ENCODE measurements around the gene NAXE.
"Not testable (repeated sequence)": the region's sequence is repeated elsewhere in the genome, so short reads cannot be mapped to it uniquely, and the experiment has no call there.

The NAXE gene

DNA sequence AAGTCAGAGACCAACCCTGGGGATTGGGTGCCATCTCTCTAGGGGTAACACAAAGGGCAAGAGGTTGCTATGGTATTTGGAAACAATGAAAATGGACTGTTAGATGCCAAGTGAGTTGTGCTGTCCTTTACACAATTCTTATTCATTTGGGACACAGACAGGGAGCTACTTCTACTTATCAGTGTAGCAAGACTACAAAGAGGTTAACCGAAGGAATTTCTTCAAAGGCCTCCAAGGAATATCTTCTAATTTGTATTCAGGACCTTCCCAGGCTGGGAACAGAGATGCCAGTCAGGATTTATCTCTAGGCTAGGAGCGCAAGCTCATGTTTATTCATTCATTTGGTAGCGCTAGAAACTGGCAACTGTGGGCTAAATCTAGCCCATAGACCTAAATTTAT, 2.6 kb downstream of the NAXE start:
- no peak for DNase-seq

DNA sequence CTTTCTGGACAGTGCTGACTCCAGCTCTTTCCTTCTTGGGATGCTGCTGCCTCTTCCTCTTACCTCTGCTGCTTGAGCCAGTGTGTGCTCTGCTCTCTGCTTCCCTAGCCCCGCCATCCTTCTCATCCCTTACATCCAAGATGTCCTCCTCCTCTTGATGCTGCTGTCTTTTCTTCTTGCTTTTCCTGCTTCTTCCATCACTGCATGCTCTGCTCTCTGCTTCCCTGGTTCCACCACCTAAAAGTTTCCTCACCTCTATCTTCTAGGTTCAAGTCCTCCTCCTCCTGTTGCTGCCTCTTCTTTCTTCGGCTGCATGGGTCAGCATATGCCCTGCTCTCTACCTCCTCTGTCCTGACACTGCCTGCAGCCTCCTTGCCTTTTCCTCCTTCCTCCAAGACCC, 3.4 kb downstream of the NAXE start:
- no peak for DNase-seq

DNA sequence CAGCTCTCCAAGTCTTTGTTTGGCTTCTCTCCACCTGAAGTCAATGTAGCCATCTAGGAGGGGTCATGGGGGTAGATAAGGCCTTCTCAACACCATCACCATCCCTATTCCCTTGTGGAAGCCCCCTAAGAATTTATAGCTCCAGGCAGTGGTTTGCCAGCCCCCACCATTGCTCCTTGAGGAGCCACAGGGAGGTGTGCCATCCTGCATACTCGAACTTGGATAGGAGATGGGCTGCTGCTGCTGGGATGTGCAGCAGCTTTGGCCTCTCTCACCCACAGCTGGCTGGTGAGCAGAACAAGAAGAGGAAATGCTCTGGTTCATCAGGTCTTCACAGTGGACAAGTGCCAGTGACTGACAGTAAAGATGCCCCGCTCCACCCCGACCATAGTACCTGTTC, 4.8 kb downstream of the NAXE start:
- no peak for DNase-seq

DNA sequence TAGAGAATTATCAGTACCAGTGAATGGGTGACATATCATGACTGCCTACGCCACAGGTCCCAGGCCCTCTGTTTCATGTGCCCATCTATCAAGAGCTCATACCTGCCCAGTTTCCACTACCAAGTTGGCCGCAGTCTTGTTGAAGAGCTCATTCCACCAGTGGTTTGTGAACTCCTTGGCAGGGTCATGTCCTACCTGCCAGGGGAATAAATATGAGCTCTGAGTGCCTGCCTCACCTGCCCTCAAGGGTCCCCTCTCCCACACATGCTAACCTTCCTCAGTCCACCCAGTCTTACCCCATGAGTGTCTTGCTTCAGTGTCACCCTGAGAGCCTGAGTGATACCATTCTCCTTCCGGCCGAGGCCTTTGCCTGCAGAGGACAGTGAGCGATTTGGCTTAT, 6.5 kb downstream of the NAXE start:
- no peak for DNase-seq

DNA sequence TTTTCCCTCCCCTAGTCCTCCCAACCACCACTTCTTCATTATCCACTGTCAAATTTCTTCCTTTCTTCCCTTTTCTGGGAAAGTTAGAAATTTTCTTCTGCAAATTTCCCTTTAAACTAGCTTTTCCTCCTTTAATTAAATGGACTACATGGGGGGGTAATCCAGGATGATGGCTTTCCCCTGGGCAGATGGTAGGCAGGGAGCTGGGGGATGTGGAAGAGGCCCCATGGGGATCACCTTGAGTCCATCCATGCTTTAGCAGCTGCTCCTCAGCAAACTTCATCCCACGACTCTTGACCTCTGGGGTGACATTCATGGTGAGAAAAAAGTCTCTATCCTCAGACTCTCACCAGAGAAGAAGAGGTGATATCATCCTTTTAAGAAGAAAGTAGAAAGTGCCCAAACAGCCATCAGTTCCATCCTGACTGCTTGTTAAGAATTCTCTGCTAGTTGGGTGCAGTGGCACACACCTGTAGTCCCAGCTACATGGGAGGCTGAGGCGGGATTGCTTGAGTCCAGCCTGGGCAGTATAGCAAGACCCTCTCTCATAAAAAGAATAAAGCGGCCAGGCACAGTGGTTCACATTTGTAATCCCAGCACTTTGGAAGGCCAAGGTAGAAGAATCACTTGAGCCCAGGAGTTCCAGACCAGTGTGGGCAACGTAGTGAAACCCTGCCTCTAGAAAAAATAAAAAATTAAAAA, 7.3 kb downstream of the NAXE start:
- DNase-seq = no peak

DNA sequence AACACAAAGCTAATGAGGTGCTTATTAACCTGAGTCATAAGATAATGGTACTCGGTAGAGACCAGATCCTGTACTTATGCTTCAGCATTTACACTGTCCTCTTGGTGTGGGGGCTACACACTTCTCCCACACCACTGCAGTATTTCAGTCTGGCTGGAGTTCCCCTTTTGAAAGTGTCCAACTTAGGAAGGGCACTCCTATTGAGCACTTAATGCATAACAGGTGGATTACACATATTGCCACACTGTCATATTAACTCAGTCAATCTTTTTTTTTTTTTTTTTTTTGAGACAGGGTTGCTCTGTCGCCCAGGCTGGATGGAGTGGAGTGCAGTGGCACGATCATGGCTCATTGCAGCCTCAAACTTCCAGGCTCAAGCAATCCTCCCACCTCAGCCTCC, 8.2 kb downstream of the NAXE start:
- DNase-seq = peak; percentile 86

DNA sequence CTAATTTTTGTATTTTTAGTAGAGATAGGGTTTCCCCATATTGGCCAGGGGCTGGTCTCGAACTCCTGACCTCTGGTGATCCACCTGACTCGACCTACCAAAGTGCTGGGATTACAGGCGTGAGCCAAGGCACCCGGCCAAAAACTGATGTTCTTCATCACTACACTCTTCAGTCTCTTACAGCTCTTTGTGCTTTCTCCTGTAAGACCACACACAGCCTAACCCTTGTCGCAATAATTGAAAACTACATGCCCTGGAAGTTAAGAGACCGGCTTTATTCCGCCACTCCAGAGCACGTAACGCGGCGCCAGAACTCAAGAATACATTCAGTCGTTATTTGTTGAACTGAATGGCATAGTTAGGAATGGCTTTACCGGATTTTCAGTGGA, 9.2 kb downstream of the NAXE start:
- no peak for DNase-seq

DNA sequence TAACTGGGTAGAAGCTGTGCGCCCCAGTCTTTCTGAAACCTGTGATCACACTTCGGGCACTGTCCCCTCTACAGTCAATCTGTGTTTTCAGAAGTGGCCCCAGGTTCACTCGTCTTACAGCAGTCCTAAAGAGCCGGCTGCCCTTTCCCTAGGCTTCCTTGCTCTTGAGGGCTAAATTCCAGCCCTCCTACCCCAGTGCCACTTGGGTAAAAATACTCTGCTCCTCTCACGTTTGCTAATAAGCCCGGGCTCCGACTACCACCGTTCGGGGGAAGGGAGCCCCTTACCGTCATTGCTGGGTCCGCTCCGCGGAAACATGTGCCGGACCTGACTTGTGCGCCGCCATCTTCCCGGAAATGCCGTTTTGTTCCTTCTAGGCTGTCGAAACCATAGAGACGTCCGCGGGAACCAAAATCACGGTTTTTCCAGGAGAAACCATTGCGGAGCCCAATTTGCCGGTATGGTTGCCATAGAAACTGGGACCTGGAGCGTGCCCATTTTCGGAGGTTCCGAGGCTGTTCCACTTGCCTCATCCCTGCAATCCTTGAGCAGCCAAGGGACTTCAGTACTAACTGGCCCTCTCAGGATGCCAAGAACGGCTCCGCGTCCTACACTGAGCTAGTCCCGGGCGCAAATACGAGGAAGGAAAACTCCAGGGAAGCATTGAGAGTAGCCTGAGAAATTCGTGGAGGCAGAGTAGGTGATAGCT, 9.7 kb downstream of the NAXE start, which contains the start of gene GPATCH4:
GPATCH4 (minus strand) TSS at position 358 of the 709 bp plus-strand sequence.
- DNase-seq = peak; percentile 91

DNA sequence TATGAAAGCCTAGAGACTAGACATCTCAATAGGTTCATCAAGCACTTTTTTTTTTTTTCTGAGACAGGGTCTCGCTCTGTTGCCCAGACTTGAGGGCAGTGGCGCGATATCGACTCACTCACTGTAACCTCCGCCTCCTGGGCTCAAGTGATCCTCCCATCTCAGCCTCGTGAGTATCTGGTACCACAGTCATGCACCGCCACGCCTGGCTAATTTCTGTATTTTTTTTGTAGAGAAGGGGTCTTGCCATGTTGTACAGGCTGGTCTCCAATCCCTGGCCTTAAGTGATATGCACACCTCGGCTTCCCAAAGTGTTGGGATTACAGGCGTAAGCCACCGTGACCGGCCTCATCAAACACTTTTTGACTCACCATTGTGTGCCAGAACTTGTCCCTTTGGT, 10.3 kb downstream of the NAXE start:
- DNase-seq = no peak

DNA sequence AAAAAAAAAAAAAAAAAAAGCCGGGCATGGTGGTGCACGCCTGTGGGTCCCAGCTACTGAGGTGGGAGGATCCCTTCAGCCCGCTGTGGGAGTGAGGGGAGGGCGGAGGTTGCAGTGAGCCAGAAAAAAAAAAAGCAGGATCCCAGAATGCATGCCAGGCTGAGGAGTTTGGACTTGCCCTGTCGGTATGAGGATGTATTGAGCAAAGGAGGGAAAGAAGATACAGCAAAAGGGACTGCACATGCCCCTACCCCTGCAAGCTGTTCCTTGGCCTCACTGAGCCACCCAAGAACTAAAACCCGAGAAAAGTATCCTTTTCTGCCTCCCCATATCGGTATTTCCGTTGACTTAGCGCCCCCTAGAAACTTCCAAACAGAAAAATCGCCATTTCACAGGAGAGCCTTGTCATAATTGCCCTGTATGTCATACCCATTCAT, 11.0 kb downstream of the NAXE start:
- DNase-seq = peak; percentile 73

DNA sequence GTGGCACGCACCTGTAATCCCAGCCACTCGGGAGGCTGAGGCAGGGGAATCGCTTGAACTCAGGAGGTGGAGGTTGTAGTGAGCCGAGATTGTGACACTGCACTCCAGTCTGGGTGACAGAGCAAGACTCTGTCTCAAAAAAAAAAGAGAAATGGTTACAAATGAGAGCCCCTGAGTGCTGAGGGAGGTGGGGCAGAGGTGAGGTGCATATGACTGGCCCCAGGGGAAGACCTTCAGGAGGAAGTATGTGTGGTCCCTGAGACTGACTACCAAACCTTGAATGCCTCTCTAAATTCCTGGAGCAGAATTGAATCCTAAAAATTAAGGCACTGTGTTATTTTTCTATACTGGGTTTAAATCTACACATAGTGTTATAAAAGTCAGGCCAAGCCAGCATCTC, 15.8 kb downstream of the NAXE start:
- DNase-seq = not testable (repeated sequence)

DNA sequence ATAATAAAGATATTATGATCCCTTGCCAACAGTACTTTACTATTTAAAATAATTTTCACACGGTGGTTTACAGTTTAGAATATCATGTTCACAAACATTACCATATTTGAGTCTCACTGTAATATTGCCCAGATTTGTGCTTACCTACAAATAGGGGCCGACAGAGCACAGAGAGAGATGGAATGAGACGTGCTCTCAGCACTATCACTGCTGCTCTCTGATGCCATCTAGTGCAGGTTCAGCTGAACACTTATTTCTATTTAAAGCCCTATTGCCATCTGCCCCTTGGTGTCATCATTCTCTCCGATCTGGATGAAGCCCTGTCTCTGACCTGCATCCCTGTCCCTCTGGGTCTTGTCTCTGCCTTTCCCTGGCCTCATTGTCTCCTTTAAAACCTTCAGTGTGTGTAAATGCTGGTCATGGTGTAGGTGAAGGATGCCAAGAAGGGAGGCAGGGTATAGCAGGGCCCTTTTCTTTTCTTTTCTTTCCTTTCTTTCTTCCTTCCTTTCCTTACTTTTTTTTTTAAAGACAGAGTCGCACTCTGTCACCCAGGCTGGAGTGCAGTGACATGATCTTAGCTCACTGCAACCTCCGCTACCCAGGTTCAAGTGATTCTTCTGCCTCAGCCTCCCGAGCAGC, 16.6 kb downstream of the NAXE start:
- peak; percentile 91 for DNase-seq

DNA sequence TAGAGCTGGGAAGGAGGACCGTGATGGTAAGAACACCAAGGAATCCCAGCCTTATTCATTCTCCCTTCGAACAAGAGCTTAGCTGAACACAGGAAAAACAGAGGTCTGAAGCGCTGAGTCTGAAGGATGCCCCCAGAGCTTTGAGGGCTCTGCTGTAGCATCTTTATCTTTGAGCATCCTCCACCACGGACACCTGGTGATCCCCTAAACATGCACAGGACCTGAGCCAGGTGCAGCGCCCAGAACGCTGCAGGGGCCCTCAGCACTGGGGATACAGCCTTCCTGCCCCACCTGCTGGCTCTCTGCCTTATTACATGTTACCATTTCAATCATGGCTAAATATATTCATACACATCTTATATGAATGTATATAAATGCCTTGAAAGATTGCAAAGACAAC, 17.4 kb downstream of the NAXE start:
- peak; percentile 75 for DNase-seq

DNA sequence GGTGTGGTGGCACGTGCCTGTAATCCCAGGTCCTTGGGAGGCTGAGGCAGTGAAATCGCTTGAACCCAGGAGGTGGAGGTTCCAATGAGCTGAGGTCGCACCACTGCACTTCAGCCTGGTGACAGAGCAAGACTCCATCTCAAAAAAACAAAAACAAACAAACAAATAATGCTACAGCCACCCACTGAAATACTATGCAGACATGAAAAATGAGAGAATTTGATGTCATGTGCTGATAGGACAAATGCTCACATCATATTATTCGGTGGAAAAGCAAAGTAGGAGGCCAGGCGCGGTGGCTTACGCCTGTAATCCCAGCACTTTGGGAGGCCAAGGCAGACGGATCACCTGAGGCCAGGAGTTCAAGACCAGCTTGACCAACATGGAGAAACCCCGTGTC, 18.5 kb downstream of the NAXE start:
- DNase-seq = not testable (repeated sequence)

DNA sequence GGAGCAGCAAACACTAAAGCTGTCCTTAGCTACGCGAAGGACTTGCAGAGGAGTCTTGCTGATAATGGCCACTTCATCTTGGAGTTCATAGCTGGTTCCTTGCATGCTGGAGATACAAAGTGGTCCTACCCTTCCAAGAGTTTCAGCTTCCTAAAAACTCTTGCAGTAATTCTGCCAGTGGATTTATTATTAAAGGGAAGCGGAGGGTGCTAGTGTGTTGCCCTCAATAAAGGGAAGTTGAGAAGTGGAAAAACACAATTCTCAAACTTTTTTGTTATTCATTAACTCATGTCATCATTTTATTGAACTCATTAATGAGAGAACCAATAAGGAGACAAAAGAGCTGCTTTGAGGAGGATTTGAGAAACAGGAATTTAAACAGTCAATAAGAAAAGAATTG, 21.1 kb downstream of the NAXE start:
- DNase-seq = no peak

DNA sequence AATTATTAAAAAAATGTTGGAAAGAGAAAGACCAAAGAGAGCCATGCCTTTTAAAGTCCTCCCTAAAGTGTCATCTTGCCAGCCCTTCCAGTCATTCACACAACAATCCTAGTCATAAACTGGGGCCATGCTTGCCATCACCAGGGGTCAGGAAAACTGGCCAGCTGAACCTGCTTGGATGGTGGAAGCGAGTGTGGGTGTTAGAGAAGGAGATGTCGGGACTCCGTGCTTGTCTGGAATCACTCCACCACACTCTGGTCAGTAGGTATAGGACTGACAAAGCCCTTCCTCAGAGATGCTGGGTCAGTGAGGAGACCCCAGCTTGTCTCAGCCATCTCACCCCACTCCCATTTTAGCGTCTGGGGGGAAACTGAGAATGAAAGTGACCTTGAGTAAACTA, 24.4 kb downstream of the NAXE start:
- no peak for DNase-seq

DNA sequence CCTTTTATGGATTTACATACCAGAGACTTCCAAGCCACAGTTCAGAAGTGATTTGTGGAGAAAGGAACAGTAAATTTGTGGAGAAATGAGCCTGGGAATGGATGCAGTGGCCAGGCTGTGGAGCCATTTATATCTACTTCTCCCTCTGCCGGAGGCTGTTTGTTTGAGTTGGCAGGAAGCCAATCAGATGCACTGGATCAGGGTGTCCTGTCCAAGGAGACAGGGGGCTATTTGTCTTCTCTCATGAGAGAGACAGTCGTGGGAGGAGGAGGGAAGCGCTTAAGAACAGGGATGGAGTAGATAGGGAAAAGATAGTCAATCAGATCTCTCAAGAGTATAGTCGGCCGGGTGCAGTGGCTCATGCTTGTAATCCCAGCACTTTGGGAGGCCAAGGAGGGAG, 24.9 kb downstream of the NAXE start:
- DNase-seq = peak; percentile 58

DNA sequence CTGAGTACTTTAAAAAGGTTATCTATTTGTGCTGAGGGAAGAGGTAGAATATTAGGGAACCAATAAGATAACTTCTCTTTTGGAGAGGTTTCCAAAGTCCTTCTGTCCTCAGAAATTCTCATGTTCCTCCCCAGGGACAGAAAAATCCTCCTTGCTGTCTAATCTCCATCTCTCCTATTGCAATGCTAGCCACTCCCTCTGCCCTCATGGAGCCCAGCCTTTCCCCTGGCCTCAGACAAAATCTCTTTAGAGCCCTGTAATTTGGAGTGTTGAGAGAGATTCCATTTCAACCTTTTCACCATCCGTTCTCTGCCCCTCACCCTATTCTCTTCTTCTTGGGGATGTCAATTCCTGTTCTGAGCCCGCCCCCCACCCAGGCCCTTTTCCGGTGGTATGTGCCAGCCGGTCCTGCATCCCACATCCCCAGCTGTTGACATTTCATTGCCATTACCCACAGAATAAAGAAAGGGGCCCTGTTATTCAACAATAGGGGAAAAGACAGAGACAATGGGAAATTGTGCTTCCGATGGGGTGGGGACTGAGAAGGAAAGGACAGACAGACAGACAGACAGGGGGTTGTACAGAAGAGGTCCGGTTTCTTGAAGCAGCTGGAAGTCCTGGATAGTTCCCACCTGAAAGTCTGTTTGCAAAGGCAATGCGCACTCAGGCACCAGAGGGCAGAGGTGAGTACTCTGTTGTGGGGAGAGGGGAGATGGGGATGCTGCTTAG, 27.4 kb downstream of the NAXE start, which contains the start of gene HAPLN2:
HAPLN2 (plus strand) TSS at position 563 of the 729 bp plus-strand sequence. CDS start 4,076 bp downstream, outside the sequence.
- DNase-seq = peak; percentile 34

DNA sequence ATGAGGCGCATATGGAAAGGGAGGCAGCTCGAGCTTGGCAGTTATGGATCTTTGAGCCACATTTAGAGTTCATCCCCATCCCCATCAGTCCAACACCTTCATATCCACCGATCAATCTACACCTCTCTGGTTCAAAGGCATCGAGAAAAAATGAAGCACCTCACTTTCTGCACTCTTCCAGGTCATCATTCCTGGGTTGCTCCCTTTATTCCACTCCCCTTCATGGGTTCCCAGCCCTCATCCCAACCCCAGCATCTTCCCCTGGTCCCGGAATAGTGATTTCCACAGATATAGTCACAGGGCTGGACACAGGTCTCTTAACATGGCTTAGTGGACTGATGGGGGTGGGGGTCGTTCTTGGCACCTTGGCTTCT, 28.0 kb downstream of the NAXE start:
- no peak for DNase-seq

DNA sequence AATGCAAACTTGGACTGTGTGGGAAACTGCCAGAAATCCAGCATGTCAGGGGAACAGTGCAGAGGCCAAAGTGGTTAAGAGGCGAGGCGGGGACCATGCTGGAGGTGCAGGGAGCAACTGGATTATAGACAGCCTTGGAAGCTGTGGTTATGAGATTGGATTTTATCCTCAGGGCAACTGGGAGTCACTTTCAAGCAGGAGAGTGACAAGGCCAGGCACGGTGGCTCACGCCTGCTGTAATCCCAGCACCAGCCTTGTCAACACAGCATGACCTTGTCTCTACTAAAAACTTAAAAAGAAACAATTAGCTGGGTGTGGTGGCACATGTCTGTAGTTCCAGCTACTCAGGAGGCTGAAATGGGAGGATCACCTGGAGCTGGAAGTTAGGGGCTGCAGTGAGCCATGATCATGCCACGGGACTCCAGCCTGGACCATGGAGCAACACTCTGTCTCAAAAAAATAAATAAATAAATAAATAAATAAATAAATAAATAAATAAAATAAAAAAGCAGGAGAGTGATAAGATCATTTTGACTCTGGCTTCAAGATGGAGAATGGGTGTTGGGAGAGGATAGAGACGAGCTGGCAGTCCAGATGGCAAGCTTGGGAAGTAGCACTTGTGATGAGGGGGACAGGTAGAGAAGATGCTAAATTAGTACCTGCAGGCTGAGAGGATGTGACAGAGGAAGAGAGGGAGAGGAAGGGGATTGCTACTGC, 31.2 kb downstream of the NAXE start:
- no peak for DNase-seq

DNA sequence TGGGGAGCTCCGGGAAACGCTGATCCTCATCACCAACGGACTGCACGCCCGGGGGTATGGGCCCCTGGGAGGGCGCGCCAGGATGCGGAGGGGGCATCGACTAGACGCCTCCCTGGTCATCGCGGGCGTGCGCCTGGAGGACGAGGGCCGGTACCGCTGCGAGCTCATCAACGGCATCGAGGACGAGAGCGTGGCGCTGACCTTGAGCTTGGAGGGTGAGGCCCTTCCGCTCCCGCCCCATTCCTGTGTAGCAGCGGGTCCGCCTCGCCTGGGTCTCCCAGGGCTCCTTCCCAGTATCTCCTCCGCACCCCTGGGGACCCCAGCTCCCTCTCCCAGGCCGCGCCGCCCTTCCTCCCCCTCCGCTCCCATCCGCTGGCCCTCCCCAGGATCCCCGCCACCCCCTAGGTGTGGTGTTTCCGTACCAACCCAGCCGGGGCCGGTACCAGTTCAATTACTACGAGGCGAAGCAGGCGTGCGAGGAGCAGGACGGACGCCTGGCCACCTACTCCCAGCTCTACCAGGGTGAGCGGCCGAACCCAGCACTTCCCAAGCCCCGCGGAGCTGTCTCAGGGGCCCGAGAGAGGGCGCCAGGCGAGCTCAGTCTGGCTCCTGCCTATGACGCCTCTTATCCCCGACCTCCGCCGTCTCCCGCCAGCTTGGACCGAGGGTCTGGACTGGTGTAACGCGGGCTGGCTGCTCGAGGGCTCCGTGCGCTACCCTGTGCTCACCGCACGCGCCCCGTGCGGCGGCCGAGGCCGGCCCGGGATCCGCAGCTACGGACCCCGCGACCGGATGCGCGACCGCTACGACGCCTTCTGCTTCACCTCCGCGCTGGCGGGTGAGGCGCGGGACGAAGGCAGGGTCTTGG, 32.6 kb downstream of the NAXE start:
- peak; percentile 81 for DNase-seq
